Osteocyte (in vitro differentiated cells): ENCODE data around the gene ENPP1. TPM values are rescaled to one million over a fixed set of nuclear protein-coding genes. Genes with fewer than 3 reads are reported as not detected.

Experiments
- DNase-seq: peaks from one replicate; pipeline ENCODE4 v3.0.0; 2021; ENCODE audit warnings: mixed read lengths; ENCODE audit not compliant: unreplicated experiment; ENCODE audit errors: extremely low spot score
- H3K27ac Mint-ChIP-seq: one replicate; pipeline ENCODE4 v1.8.0; 2021; ENCODE audit warnings: mild to moderate bottlenecking, mixed read lengths; ENCODE audit not compliant: unreplicated experiment
- H3K27me3 Mint-ChIP-seq: one replicate; pipeline ENCODE4 v1.8.0; 2021; ENCODE audit warnings: mixed read lengths; ENCODE audit not compliant: unreplicated experiment
- H3K36me3 Mint-ChIP-seq: one replicate; pipeline ENCODE4 v1.8.0; 2021; ENCODE audit warnings: mixed read lengths; ENCODE audit not compliant: unreplicated experiment
- H3K4me1 Mint-ChIP-seq: one replicate; pipeline ENCODE4 v1.8.0; 2021; ENCODE audit warnings: mixed read lengths; ENCODE audit not compliant: unreplicated experiment
- H3K4me3 Mint-ChIP-seq: one replicate; pipeline ENCODE4 v1.8.0; 2021; ENCODE audit warnings: mild to moderate bottlenecking, moderate library complexity, mixed read lengths; ENCODE audit not compliant: unreplicated experiment
- H3K9me3 Mint-ChIP-seq: one replicate; pipeline ENCODE4 v1.8.0; 2021; ENCODE audit warnings: mixed read lengths; ENCODE audit not compliant: unreplicated experiment
- CTCF ChIP-seq: fragments of 200-600 bp; sonication (generic); IDR thresholded peaks from 2 replicates; pipeline ENCODE4 v1.5.0; 2021; ENCODE audit warnings: antibody characterized with exemption, mild to moderate bottlenecking, moderate library complexity
- total RNA-seq: library from RNA; stranded (reverse); gene quantifications from 2 replicates; pipeline ENCODE4 v1.2.1, GENCODE V29; 2021

Gene ENPP1
- total RNA-seq, 1 donor from 2014 or later: 22.4 TPM

- TF ChIP-seq CTCF: no peak
- Mint-ChIP-seq H3K27ac (no peak overlapping the region), H3K4me1 (peaks cover 3% of the 10 kb centered on the region), H3K36me3 (peaks cover 27% of the 10 kb centered on the region), H3K9me3 (no peaks in the 10 kb centered on the region), H3K27me3 (no peaks in the 10 kb centered on the region), H3K4me3 (no peak overlapping the region)
- DNase-seq: no peak
These were observed 68.7 kb downstream of the ENPP1 start for GRCh38 chr6:131876545-131876944.

DNA sequence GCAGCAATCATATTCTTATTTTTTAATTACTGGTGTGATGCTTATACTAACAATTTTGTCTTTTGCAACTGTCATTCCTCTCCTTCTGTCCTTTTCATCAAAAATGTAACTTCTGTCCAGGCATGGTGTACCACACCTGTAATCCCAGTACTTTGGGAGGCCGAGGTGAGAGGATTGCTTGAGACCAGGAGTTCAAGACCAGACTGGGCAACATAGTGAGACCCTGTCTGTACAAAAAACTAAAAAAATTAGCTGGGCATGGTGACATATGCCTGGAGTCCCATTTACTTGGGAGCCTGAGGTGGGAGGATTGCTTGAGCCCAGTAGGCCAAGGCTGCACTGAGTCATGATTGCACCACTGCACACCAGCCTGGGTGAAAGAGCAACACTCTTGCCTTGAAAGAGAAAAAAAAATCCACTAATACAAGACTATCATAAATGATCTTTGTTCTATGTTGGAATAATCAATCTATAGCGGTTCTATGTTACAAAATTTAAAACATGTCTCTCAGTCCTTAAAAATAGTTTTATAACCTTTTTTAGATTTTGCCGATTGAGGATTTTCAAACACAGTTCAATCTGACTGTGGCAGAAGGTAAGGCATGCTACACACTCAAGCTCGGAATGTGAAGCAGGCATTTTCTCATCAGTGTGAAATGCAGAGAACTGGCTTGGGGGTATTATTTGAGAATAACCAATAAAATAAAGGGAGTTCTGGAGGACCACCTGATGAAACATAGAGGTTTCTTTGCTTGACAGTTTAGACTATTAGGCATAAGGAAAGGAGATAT is 70.4 kb downstream of the ENPP1 start:
- no peak for DNase-seq
- TF ChIP-seq CTCF: no peak
- no peaks in the 10 kb centered on the region for H3K27me3 Mint-ChIP-seq
- H3K4me3 Mint-ChIP-seq: no peak overlapping the region
- peaks cover 3% of the 10 kb centered on the region for H3K4me1 Mint-ChIP-seq
- no peak overlapping the region for H3K27ac Mint-ChIP-seq
- H3K9me3 Mint-ChIP-seq: no peaks in the 10 kb centered on the region
- peaks cover 26% of the 10 kb centered on the region for H3K36me3 Mint-ChIP-seq

DNA sequence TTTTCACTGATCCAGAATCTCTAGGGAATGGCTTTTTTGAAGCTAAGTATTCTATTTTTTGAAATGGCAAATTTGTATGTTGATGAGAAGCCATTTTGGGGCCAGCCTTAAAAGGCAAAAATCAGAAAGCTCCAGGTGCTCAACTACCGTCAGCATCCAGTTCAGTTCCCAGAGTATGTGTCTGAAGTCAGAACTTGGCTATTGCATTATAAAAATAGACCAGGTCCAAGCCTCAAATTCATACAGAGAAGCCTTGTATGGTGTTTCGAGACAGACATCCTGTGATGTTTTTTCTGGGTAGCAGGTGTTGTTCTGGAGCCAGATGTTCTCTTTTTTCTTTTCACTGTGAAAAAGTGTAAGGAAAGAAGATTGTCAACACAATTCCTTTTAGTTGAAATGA is 75.2 kb downstream of the ENPP1 start:
- Mint-ChIP-seq H3K36me3 (peaks cover 33% of the 10 kb centered on the region), H3K4me3 (no peak overlapping the region), H3K27me3 (no peaks in the 10 kb centered on the region), H3K9me3 (no peaks in the 10 kb centered on the region), H3K4me1 (peaks cover 3% of the 10 kb centered on the region), H3K27ac (no peak overlapping the region)
- TF ChIP-seq CTCF: no peak
- no peak for DNase-seq

GRCh38 chr6:131885237-131885636 is 77.4 kb downstream of the ENPP1 start:
- Mint-ChIP-seq H3K36me3 (peaks cover 38% of the 10 kb centered on the region), H3K27ac (no peak overlapping the region)

More at GRCh38 chr6:131885237-131885636, 77.4 kb downstream of the ENPP1 start:
- H3K4me3 Mint-ChIP-seq: no peak overlapping the region
- H3K27me3 Mint-ChIP-seq: no peaks in the 10 kb centered on the region
- peaks cover 3% of the 10 kb centered on the region for H3K4me1 Mint-ChIP-seq
- H3K9me3 Mint-ChIP-seq: no peaks in the 10 kb centered on the region
- DNase-seq: no peak
- no peak for TF ChIP-seq CTCF
